Activated naive CD8-positive, alpha-beta T cell treated with anti-CD3 and anti-CD28 coated beads for 36 hours (primary cell): ENCODE measurements around the gene TOMM5. TPM values are rescaled to one million over a fixed set of nuclear protein-coding genes. Genes with fewer than 3 reads are reported as not detected.

Experiments used
- DNase-seq: peaks from one replicate; pipeline ENCODE4 v3.0.0; 2021
- H3K27ac Mint-ChIP-seq: one replicate; pipeline ENCODE4 v1.8.0; 2022; ENCODE audit warnings: mild to moderate bottlenecking, moderate library complexity, mixed read lengths
- H3K27me3 Mint-ChIP-seq: one replicate; pipeline ENCODE4 v1.8.0; 2022; ENCODE audit warnings: mild to moderate bottlenecking, mixed read lengths
- H3K36me3 Mint-ChIP-seq: one replicate; pipeline ENCODE4 v1.8.0; 2021; ENCODE audit warnings: mild to moderate bottlenecking, mixed read lengths
- H3K4me1 Mint-ChIP-seq: one replicate; pipeline ENCODE4 v1.8.0; 2021; ENCODE audit warnings: mixed read lengths
- H3K4me3 Mint-ChIP-seq: one replicate; pipeline ENCODE4 v1.8.0; 2022; ENCODE audit warnings: mild to moderate bottlenecking, moderate library complexity, mixed read lengths
- H3K9me3 Mint-ChIP-seq: one replicate; pipeline ENCODE4 v1.8.0; 2022; ENCODE audit warnings: mixed read lengths
- total RNA-seq, 2 experiments: library from RNA; stranded (reverse); gene quantifications; one replicate each; pipeline ENCODE4 v1.2.3, GENCODE V29; 2021

Gene TOMM5
- 100 to 1,000 TPM; 219 to 222 TPM for total RNA-seq

GRCh38 chr9:37592108-37592951 lies at the start of gene TOMM5:
TSS of gene TOMM5 (minus strand) at chr9:37592597. CDS start at chr9:37592532, 65 bp downstream.
- DNase-seq: peak; percentile 92
- H3K27ac Mint-ChIP-seq: peak within 1 kb of the TSS; percentile 99
- H3K9me3 Mint-ChIP-seq: no peaks in the 10 kb centered on the region
- H3K36me3 Mint-ChIP-seq: peaks cover 31% of the 10 kb centered on the region
- H3K4me1 Mint-ChIP-seq: peaks cover 29% of the 10 kb centered on the region
- peaks cover 16% of the 10 kb centered on the region for H3K27me3 Mint-ChIP-seq
- peak within 1 kb of the TSS; percentile 99 for H3K4me3 Mint-ChIP-seq

DNA sequence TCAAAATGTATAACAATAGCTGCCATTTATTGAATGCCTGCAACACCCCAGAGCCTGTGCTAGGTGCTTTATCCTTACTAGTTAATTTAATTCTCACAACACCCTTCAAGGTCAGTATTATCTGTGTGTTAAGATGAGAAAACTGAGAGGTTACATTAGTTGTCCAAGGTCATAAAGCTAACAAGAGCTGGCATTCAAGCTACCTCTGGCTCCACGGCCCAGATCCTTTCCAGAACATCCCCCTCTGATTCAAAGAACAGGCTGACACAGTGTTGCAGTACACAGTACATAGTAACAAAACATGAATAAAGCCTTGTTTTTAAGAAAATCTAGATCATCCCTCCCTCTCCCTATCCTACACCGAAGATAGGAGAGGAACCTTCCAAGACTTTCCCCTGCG lies 48.9 kb upstream of the TOMM5 start:
- no peaks in the 10 kb centered on the region for H3K4me1 Mint-ChIP-seq
- peaks cover 36% of the 10 kb centered on the region for H3K27me3 Mint-ChIP-seq
- H3K36me3 Mint-ChIP-seq: no peaks in the 10 kb centered on the region
- no peaks in the 10 kb centered on the region for H3K9me3 Mint-ChIP-seq
- H3K4me3 Mint-ChIP-seq: no peak overlapping the region
- no peak overlapping the region for H3K27ac Mint-ChIP-seq
- DNase-seq: no peak

DNA sequence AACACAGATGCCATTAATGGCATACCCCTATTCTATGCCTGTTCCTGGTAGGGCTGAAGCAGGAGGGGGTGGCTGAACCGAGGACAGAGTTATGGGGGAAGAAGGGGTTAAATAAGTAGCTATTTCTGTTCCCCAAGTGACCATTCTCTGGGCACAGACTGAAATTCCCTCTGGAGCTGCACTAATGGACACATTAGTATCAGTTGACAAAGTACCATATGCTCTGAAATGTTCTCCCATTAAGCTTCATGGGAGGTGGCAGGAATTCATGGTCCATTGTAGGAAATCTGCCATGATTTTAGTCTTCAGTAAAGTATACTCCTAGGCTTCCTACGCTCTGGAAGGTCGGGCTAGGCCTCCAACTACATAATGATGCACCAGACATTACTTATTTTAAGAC lies 47.8 kb upstream of the TOMM5 start:
- Mint-ChIP-seq H3K4me3 (no peak overlapping the region), H3K27me3 (peaks cover 35% of the 10 kb centered on the region), H3K9me3 (no peaks in the 10 kb centered on the region), H3K36me3 (no peaks in the 10 kb centered on the region), H3K4me1 (no peaks in the 10 kb centered on the region), H3K27ac (no peak overlapping the region)
- no peak for DNase-seq

- Mint-ChIP-seq H3K36me3 (no peaks in the 10 kb centered on the region), H3K4me1 (no peaks in the 10 kb centered on the region), H3K4me3 (no peak overlapping the region), H3K27me3 (peaks cover 31% of the 10 kb centered on the region), H3K27ac (no peak overlapping the region), H3K9me3 (no peaks in the 10 kb centered on the region)
- no peak for DNase-seq
Measured at GRCh38 chr9:37639841-37640240, 47.4 kb upstream of the TOMM5 start.

DNA sequence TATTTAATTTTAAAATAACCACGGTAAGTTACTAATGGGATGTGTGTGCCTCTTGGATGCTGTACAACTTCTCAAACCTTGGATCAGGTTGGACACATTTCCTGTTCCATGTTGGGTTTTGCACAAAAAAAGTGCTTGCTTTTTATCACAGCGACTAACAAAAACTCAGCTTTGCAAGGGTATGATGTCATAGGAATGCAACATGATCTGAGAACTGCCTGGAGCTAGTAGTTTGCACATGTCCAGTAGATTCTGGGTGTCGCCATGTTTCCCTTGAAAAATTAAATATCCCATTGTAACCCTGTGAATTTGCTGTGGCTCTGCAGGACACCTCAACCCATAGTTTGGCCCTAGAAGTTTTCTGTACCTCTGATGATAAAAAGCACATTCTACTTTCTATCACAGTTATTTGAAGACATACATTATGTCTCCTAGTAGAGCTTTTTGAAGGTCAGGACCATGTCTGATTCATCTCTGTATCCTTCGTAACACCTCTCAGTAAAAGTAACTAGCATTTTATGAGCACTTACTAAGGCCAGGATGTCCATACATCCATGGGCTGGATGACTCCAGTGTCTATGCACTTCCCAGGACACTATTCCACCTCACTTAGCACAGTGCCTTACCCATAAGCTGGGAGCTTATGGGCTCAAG lies 46.8 kb upstream of the TOMM5 start:
- H3K9me3 Mint-ChIP-seq: no peaks in the 10 kb centered on the region
- no peak overlapping the region for H3K27ac Mint-ChIP-seq
- H3K27me3 Mint-ChIP-seq: peaks cover 27% of the 10 kb centered on the region
- no peak for DNase-seq
- H3K36me3 Mint-ChIP-seq: no peaks in the 10 kb centered on the region
- H3K4me3 Mint-ChIP-seq: no peak overlapping the region
- no peaks in the 10 kb centered on the region for H3K4me1 Mint-ChIP-seq

DNA sequence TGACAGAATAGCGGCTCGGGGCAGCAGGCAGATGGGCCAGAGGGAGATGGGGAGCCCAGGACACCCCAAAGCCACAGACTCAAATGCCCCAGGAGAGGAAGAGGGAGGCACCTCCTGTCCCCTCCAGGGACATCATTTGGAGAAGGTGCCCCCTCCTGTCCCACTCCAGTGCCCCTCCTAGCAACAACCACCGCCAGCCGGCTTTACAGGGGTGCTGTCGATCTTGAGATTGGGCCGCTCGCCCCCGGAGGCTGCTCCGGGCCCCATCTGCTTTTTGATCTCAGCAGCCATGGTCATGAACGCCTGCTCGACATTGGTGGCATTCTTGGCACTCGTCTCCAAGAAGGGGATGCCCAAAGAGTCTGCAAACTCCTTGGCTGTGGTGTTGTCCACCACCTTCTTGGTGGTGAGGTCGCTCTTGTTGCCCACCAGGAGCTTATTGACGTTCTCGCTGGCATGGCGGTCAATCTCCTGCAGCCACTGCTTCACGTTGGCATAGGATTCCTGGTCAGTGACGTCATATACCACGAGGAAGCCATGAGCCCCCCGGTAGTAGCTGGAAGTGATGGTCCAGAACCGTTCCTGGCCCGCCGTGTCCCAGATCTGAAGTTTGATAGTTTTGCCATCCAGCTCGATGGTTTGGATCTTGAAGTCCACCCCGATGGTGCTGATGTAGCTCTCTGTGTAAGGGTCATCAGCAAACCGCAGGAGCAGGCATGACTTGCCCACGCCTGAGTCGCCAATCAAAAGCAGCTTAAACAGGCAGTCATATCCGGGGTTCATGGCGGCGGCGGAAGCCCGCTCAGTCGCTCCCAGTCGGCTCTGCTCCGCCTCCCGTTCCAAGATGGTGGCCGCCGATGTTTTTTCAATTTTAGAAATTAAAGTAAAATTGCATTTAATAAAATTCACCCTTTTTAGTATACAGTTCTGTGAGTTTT lies 44.4 kb upstream of the TOMM5 start:
- Mint-ChIP-seq H3K9me3 (no peaks in the 10 kb centered on the region), H3K27ac (no peak overlapping the region), H3K36me3 (no peaks in the 10 kb centered on the region), H3K4me3 (no peak overlapping the region), H3K4me1 (no peaks in the 10 kb centered on the region), H3K27me3 (peaks cover 14% of the 10 kb centered on the region)
- no peak for DNase-seq

DNA sequence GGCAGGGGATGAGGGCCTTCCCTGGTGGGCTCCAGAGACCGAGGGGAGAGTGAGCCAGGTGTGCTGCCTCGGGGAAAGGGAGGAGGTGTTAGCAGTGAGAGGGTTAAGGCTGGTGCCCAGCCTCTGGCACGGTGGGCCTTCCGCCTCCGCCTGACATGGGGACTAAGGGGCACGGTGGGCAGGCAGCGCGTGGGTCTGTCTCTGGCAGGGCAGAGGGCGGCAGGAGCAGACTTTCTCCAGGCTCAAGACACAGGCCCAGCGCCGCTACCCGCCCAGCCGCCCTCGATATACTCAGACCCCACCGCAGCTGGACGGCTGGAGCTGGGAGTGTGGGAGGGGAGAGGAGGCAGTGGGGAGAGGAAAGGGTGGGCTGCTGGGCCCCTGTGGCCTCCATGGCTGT lies 43.4 kb upstream of the TOMM5 start:
- DNase-seq: no peak
- no peaks in the 10 kb centered on the region for H3K9me3 Mint-ChIP-seq
- H3K27me3 Mint-ChIP-seq: peaks cover 5% of the 10 kb centered on the region
- no peaks in the 10 kb centered on the region for H3K36me3 Mint-ChIP-seq
- H3K4me1 Mint-ChIP-seq: no peaks in the 10 kb centered on the region
- no peak overlapping the region for H3K4me3 Mint-ChIP-seq
- H3K27ac Mint-ChIP-seq: no peak overlapping the region

DNA sequence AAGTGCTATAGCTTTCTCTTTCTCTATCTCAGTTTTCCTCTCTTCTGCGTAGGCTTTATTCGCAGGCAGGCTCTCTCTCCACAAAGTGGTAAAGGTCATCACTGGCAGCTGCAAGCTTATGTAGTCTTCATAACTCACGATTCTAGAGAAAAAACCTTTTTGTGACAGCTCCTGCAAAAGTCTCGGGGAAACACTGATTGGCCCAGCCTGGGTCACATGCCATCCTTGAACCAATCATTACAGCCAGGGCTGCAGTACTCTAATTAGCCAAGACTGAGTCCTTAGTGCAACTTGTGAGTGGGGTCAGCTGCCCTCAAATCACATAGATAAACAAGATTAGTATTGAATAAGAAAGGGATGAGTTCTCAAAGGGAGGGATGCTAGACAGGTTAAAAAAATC lies 40.1 kb upstream of the TOMM5 start:
- H3K27ac Mint-ChIP-seq: no peak overlapping the region
- H3K9me3 Mint-ChIP-seq: no peaks in the 10 kb centered on the region
- no peaks in the 10 kb centered on the region for H3K4me1 Mint-ChIP-seq
- DNase-seq: no peak
- H3K4me3 Mint-ChIP-seq: no peak overlapping the region
- no peaks in the 10 kb centered on the region for H3K36me3 Mint-ChIP-seq
- H3K27me3 Mint-ChIP-seq: peaks cover 5% of the 10 kb centered on the region

GRCh38 chr9:37626708-37627292 lies 34.4 kb upstream of the TOMM5 start:
- H3K9me3 Mint-ChIP-seq: no peaks in the 10 kb centered on the region
- H3K4me1 Mint-ChIP-seq: no peaks in the 10 kb centered on the region
- H3K27me3 Mint-ChIP-seq: no peaks in the 10 kb centered on the region
- no peak for DNase-seq
- no peak overlapping the region for H3K27ac Mint-ChIP-seq
- no peaks in the 10 kb centered on the region for H3K36me3 Mint-ChIP-seq
- no peak overlapping the region for H3K4me3 Mint-ChIP-seq

DNA sequence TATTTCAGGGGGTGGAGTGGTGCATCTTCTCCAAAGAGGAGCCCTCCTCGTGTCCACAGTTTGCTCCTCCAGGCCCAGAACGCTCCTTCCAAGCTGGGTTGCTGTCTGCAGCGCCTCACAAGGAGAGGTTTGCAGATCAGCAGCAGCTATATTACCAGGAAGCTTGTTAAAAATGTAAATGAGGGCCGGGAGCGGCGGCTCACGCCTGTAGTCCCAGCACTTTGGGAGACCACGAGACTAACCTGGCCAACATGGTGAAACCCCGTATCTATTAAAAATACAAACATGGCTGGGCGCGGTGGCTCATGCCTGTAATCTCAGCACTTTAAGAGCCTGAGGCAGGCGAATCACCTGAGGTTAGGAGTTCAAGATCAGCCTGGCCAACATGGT lies 33.4 kb upstream of the TOMM5 start:
- DNase-seq: no peak
- Mint-ChIP-seq H3K4me1 (no peaks in the 10 kb centered on the region), H3K4me3 (no peak overlapping the region), H3K9me3 (no peaks in the 10 kb centered on the region), H3K27me3 (no peaks in the 10 kb centered on the region), H3K36me3 (no peaks in the 10 kb centered on the region), H3K27ac (no peak overlapping the region)

GRCh38 chr9:37625036-37625757 lies 32.8 kb upstream of the TOMM5 start:
- Mint-ChIP-seq H3K27me3 (no peaks in the 10 kb centered on the region), H3K4me3 (no peak overlapping the region)

GRCh38 chr9:37624073-37624472 lies 31.7 kb upstream of the TOMM5 start:
- Mint-ChIP-seq H3K36me3 (no peaks in the 10 kb centered on the region), H3K4me1 (no peaks in the 10 kb centered on the region), H3K27me3 (no peaks in the 10 kb centered on the region), H3K4me3 (no peak overlapping the region), H3K27ac (no peak overlapping the region), H3K9me3 (no peaks in the 10 kb centered on the region)
- DNase-seq: no peak

More at GRCh38 chr9:37625036-37625757, 32.8 kb upstream of the TOMM5 start:
- Mint-ChIP-seq H3K9me3 (no peaks in the 10 kb centered on the region), H3K27ac (no peak overlapping the region), H3K4me1 (no peaks in the 10 kb centered on the region), H3K36me3 (no peaks in the 10 kb centered on the region)
- no peak for DNase-seq

GRCh38 chr9:37623267-37623666 lies 30.9 kb upstream of the TOMM5 start:
- Mint-ChIP-seq H3K27me3 (no peaks in the 10 kb centered on the region), H3K9me3 (no peaks in the 10 kb centered on the region), H3K4me1 (no peaks in the 10 kb centered on the region), H3K36me3 (no peaks in the 10 kb centered on the region), H3K4me3 (no peak overlapping the region), H3K27ac (no peak overlapping the region)
- DNase-seq: no peak

DNA sequence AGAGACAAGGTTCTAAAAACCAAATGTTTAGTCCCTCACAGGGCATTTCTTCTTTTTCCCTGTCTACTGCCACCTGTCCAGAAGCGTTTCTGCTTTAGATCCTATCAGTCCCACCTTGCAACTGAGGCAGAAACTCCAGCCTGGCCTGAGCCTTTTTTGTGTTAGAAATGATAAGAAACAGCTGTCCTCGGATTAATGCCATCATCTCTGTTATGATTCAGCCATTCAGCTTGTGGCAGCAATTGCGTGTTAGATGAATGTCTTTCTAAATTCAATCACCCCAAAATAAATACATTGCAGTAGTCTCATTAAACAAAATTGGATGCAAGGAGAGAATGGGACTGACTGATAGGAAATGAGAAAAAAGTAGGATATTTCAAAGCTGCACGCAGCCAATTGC lies 30.1 kb upstream of the TOMM5 start:
- Mint-ChIP-seq H3K36me3 (no peaks in the 10 kb centered on the region), H3K27ac (no peak overlapping the region), H3K9me3 (no peaks in the 10 kb centered on the region), H3K4me3 (no peak overlapping the region), H3K4me1 (no peaks in the 10 kb centered on the region), H3K27me3 (no peaks in the 10 kb centered on the region)
- DNase-seq: no peak
